ENCODE data around the gene ZNF486.
A peak's percentile ranks its signal among the peaks of the same experiment; 100 is the strongest.
"Not testable (repeated sequence)": the region's sequence is repeated elsewhere in the genome, so short reads cannot be mapped to it uniquely, and the experiment has no call there.

The ZNF486 gene

DNA sequence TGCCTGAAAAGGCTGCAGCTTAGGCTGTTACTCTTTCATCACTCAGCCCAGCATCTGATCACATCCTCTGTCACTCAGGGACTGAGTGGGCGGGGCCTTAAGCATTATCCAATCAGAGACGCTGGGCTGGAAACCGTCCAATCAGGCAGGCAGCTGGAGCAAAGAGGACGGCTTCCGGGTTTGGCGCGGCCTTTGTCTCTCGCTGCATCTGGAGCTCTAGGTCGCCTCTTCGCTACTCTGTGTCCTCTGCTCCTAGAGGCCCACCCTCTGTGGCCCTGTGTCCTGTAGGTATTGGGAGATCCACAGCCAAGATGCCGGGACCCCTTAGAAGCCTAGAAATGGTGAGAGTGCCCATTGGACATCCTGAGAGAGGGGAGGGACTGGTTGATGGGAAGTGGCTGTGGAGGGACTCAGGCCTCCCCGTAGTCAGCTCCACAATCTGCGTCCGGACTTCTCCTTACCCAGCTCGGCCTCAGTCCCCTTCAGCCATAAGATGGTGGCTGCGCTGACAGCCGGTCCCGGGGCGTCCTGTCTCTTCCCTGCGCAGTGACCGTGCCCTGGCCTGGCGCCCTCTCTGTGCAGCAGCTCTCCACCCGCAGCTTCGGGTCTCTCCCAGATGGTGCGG, at the start of gene ZNF486:
Gene ZNF486, plus strand, starts transcription at position 195 of the 625 bp plus-strand sequence. Its CDS starts 117 bp downstream, at position 312.
- peak; percentile 65 to 88 for DNase-seq (ENCODE audit: low read depth in 2 of 2)

DNA sequence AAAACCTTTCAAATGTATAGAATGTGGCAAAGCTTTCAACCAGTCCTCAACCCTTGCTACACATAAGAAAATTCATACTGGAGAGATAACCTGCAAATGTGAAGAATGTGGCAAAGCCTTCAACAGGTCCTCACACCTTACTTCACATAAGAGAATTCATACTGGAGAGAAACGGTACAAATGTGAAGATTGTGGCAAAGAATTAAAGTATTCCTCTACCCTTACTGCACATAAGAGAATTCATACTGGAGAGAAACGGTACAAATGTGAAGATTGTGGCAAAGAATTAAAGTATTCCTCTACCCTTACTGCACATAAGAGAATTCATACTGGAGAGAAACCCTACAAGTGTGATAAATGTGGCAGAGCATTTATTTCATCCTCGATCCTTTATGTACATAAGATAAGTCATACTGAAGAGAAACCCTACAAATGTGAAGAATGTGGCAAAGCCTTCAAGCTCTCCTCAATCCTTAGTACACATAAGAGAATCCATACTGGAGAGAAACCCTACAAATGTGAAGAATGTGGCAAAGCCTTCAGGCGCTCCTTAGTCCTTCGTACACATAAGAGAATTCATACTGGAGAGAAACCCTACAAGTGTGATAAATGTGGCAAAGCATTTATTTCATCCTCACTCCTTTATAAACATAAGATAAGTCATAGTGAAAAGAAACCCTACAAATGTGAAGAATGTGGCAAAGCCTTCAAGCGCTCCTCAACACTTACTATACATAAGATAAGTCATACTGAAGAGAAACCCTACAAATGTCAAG, 48.8 kb upstream of the ZNF486 start:
- DNase-seq (ENCODE audit: low read depth in 2 of 2), result not testable (repeated sequence)

DNA sequence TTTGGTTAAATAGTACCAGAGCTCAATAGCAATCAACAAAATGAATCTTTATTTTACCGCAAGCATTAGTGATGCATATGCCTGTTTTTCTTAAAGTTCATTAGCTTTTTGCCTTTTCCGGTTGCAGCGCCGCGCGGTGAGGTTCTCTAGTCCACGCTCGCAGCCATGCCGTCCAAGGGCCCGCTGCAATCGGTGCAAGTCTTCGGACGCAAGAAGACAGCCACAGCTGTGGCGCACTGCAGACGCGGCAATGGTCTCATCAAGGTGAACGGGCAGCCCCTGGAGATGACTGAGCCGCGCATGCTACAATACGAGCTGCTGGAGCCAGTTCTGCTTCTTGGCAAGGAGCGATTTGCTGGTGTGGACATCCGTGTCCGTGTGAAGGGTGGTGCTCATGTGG, 42.1 kb upstream of the ZNF486 start:
- DNase-seq (ENCODE audit: low read depth in 2 of 2), result no peak

DNA sequence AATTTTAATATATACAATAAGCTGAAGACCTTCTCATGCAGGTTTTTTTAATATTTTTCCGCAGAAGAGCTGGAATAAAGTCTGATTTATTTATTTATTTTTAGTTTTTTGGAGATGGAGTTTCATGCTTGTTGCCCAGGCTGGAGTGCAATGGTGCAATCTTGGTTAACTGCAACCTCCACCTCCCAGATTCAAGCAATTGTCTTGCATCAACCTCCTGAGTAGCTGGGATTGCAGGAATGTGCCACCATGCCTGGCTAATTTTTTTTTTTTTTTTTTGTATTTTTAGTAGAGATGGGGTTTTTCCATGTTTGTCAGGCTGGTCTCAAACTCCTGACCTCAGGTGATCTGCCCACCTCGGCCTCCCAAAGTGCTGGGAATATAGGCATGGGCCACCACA, 34.1 kb upstream of the ZNF486 start:
- DNase-seq (ENCODE audit: low read depth in 2 of 2), result not testable (repeated sequence)

DNA sequence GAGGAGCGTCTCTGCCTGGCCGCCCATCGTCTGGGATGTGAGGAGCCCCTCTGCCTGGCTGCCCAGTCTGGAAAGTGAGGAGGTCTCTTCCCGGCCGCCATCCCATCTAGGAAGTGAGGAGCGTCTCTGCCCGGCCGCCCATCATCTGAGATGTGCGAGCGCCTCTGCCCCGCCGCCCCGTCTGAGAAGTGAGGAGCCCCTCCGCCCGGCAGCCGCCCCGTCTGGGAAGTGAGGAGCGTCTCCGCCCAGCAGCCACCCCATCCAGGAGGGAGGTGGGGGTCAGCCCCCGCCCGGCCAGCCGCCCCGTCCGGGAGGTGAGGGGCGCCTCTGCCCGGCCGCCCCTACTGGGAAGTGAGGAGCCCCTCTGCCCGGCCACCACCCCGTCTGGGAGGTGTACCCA, 29.3 kb upstream of the ZNF486 start:
- DNase-seq (ENCODE audit: low read depth in 2 of 2), result not testable (repeated sequence)

DNA sequence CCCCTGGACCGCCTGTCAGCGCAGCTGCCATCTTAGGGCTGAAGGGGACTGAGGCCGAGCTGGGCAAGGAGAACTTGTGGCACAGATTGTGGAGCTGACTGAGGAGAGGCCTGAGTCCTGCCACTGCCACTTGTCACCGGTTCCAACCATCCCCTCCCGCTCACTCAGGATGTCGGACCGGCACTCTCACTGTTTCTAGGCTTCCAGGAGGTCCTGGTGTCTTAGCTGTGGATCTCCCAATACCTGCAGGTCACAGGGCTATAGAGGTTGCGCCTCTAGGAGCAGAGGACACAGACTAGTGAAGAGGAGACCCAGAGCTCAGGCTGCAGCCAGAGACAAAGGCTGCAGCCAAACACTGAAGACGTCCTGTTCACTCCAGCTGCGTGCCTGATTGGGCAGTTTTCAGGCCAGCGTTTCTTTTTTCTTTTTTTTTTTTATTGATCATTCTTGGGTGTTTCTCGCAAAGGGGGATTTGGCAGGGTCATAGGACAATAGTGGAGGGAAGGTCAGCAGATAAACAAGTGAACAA, 15.3 kb upstream of the ZNF486 start:
- no peak for DNase-seq (ENCODE audit: low read depth in 2 of 2)

DNA sequence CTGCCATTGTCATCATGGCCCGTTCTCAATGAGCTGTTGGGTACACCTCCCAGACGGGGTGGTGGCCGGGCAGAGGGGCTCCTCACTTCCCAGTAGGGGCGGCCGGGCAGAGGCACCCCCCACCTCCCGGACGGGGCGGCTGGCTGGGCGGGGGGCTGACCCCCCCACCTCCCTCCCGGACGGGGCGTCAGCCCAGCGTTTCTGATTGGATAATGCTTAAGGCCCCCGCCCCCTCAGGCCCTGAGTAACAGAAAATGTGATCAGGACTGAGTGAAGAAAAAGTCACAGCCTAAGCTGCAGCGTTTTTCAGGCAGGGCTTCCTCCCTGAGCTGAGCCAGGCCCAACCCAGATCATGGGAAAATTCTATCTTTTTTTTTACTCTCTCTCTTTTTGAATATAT, 14.5 kb upstream of the ZNF486 start:
- not testable (repeated sequence) for DNase-seq (ENCODE audit: low read depth in 2 of 2)

DNA sequence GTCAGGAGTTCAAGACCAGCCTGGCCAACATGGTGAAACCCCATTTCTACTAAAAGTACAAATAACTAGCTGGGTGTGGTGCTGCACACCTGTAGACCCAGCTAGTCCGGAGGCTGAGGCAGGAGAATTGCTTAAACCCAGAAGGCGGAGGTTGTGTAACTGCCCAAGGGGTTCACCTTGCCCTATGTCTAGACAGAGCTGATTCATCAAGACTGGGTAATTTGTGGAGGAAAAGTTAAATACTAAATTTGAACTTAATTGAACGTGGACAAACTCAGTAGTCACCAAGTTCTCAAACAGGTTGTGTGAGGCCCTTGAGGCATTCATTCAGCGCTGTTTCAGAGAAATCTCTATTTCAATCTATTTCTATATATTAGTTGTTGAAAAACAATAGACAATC, 13.7 kb upstream of the ZNF486 start:
- no peak for DNase-seq (ENCODE audit: low read depth in 2 of 2)

DNA sequence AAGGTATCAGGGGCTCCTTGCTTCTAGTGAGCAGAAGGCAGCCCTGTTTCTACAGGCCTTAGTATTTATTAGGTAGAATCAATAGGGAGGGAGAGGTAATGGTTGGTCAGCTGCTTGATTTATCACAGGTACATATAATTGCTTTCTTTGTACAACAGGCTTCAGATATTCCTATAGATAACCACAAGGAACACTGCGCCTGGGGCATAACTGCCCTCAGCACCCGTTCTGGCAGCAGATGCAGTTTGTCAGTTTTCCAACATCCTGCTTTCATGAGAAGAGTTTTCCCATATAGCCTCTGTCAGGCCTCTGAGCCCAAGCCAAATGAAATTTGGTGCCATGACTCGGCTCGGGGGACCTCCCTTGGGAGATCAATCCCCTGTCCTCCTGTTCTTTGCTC, 12.4 kb upstream of the ZNF486 start:
- DNase-seq (ENCODE audit: low read depth in 2 of 2), result no peak

DNA sequence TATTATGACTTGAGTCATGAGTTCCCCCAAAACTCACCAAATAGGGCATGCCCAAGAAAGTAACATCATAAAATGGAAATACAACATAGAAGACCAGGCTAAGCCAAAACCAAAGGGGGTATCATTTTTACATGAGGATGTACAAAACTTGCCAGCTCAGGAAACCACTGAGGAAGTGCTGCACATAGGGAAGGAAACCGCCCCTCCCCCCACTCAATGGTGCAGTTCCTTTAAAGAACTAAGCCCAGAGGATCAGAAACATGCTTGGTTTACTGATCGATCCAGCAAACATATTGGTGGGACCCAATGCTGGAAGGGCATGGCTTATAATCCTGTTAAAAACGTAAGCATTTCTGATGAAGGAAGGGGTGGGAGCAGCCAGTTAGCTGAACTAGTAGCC, 4.2 kb upstream of the ZNF486 start:
- DNase-seq (ENCODE audit: low read depth in 2 of 2), result no peak

DNA sequence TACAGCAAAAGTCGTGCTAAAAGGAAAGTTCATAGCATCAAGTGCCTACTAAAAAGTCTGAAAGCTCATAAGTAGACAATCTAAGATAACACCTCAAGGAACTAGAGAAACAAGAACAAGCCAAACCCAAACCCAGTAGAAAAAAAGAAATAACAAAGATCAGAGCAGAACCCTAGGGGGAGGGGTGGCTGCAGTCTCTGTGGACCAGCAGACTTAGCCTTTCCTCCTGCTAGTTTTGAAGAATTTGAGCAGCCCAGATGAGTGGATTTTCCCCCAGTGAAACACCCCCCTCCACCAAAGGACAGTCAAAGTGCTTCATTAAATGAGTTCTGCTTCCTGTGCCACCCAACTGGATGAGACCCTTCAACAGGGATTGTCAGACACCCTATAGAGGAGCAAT, 2.6 kb upstream of the ZNF486 start:
- DNase-seq (ENCODE audit: low read depth in 2 of 2), result no peak

DNA sequence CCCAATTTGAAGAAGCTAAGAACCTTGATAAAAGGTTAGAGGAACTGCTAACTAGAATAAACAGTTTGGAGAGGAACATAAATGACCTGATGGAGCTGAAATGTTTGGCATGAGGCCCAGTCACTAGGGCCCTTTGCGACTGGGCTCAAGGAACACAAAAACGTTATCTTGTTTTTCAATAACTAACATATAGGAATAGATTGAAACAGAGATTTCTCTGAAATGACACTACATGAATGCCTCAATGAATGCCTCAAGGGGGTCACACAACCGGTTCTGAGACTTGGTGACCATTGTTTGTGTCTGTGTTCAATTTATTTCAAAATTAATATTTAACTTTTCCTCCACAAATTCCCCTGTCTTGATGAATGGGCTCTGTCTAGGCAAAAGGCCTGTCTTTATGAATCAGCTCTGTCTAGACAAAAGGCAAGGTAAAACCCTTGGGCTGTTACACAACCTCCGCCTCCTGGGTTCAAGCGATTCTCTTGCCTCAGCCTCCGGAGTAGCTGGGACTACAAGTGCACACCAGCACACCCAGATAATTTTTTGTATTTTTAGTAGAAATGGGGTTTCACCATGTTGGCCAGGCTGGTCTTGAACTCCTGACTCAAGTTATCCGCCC, 932 bp upstream of the ZNF486 start:
- DNase-seq (ENCODE audit: low read depth in 2 of 2), result no peak

DNA sequence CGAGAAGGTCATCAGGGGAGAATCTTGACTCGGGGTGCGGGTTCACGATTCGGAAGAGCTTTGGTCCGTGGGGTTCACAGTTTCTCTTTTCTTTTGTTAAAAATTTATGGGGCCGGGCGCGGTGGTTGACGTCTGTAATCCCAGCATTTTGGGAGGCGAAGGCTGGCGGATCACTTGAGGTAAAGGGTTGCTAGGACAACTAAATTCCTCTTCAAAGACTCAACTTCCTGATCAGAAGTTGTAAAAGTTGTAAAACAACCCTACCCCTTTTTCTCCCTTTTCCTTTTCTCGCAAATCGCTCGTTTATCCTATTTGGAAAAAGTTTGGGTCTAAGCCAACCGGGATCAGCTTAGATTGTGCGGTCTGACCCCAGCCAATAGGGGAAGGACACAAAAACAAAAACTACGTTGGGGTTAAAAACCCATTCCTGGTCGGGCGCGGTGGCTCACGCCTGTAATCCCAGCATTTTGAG, 673 bp downstream of the ZNF486 start:
- no peak for DNase-seq (ENCODE audit: low read depth in 2 of 2)

DNA sequence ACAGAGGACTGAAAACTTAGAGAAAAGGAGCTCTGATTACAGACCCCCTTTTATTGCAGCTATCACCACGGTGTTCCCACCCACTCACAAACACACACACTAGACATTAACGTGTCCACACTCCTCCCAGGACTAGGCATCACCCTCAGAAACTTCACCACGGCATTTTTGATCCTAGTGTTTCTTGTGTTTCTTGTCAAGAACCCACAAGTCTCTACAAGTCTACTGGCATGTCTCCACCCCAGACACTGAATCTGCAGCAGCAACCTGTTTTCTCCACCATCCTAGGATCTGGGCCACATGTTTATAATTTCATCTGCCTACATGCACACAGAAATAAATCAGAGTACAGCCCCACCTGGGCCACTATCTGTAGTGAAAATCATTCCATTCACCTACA, 4.3 kb downstream of the ZNF486 start:
- no peak for DNase-seq (ENCODE audit: low read depth in 2 of 2)

DNA sequence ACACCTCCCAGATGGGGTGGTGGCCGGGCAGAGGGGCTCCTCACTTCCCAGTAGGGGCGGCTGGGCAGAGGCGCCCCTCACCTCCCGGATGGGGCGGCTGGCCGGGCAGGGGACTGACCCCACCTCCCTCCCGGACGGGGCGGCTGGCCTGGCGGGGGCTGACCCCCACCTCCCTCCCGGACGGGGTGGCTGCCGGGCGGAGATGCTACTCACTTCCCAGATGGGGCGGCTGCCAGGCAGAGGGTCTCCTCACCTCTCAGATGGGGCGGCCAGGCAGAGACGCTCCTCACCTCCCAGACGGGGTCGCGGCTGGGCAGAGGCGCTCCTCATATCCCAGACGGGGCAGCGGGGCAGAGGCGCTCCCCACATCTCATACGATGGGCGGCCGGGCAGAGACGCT, 8.8 kb downstream of the ZNF486 start:
- DNase-seq (ENCODE audit: low read depth in 2 of 2), result not testable (repeated sequence)

DNA sequence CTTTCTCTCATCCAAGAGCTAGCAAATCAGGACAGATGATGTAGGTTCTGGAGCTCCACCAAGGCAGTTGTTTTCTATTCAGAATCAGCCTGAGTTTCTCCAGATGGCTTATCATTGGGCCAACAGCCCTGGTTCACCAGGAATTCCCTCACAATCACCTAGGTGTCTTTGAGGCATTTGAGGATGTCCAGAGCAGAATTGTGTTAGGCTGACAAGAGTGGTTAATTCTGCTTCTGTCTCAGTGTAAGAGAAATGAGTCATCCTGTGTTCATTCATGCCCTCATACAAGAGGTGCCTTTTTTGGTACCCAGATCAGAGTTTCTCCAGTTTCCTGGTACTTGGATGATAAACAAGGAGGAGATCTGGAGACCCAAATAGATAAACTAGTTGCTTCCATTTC, 12.9 kb downstream of the ZNF486 start:
- DNase-seq (ENCODE audit: low read depth in 2 of 2), result not testable (repeated sequence)

DNA sequence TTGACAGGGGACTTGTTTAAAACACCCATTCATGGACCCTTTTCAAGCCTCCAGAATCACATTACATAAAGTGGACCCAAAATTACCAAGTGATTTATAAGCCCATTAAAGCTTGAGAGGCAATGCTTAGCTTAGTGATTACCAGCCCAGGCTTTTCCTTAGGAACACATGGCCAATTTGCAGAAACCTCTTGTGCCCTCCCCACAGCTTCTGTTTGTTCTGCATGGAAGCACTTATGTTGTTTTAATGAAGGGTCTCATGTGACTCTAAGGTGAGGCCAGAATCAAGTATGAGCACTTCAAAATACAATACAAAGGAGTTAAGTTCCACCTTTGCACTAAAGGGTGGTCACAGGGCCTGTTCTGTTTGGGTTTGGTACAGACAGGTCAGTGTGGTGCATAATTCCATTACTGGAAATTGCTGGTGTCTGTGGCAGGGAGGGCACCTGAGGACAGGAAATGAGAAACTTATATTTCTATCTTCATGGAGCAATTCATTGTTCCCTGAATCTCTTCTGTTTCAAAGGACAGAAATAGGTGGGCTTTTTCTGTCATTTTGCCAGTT, 15.3 kb downstream of the ZNF486 start:
- DNase-seq (ENCODE audit: low read depth in 2 of 2), result no peak

DNA sequence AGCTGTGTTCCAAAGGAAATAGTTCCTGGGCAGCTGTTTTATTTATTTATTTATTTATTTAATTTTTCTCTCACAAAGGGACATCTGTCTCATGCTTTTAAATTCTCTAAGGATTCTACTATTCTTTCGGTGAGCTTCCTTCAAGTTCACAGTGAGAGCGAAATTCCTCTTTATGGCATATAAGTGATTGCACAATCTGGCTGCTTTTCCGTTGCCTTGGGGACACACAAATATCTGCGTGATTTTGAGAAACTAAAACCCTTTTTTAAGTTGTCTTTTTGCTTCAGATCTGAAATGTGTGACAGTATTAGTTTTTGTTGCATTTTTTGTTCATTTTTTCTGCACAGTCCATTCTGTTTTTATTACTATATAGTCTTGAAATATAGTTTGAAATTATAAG, 19.2 kb downstream of the ZNF486 start:
- DNase-seq (ENCODE audit: low read depth in 2 of 2), result no peak

DNA sequence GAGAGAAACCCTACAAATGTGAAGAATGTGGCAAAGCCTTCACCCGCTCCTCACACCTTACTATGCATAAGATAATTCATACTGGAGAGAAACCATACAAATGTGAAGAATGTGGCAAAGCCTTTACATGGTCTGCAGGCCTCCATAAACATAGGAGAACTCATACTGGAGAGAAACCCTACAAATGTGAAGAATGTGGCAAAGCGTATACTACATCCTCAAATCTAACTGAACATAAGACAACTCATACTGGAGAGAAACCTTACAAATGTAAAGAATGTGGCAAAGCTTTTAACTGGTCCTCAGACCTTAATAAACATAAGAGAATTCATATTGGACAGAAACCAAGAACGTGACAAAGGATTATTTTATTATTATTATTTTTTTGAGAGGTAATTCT, 30.7 kb downstream of the ZNF486 start:
- DNase-seq (ENCODE audit: low read depth in 2 of 2), result no peak

DNA sequence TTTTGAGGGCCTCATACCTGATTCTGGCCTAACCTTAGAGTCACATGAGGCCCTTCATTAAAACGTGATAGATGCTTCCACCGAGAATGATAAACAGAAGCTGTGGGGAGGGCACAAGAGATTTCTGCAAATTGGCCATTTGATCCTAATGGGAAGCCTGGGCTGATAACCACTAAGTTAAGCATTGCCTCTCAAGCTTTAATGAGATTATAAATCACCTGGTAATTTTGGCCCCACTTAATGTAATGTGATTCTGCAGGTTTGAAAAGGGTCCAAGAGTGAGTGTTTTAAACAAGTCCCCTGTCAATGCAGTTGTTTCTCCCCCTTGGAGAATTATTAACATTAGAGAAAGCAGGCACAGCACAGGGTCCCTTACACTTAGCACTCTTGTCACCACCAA, 42.0 kb downstream of the ZNF486 start:
- no peak for DNase-seq (ENCODE audit: low read depth in 2 of 2)

DNA sequence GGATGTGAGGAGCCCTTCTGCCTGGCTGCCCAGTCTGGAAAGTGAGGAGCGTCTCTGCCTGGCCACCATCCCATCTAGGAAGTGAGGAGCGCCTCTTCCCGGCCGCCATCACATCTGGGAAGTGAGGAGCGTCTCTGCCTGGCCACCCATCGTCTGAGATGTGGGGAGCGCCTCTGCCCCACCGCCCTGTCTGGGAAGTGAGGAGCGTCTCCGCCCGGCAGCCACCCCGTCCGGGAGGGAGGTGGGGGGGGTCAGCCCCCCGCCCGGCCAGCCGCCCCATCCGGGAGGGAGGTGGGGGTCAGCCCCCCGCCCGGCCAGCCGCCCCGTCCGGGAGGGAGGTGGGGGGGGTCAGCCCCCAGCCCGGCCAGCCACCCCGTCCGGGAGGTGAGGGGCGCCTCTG, 47.4 kb downstream of the ZNF486 start:
- DNase-seq (ENCODE audit: low read depth in 2 of 2), result not testable (repeated sequence)

DNA sequence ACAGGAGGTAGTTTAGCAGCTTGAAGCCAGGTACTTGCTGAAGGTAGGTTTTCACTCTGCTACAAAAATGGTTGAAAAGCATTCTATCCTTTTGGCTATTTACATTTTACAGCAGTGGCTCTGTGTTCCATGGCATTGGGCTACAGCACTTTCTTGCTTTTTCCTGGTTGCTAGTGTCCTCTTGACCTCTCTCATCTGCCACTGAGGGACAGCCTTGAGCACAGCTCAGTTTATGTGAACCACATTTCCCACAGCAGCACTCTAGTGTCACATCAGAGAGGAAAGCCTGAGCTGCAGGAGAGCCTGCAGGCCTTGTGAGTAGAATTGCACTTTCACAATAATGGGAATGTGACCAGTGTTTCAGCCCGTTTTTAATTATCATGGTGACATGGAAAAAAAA, 54.6 kb downstream of the ZNF486 start:
- not testable (repeated sequence) for DNase-seq (ENCODE audit: low read depth in 2 of 2)

Data from stimulated activated CD8-positive, alpha-beta memory T cell treated with anti-CD3 and anti-CD28 coated beads, Interleukin-15, amount 100 ng/mL, for 4 hours (primary cell).